CD4-positive, alpha-beta T cell (primary cell): Measurements from ENCODE around the gene TACC3. TPM values are rescaled to one million over a fixed set of nuclear protein-coding genes. Genes with fewer than 3 reads are reported as not detected.

ENCODE experiments used
- ATAC-seq: fragments of 200-7000 bp; cut with Tn5 transposase; one replicate; pipeline ENCODE4 v1.10.0; 2022; ENCODE audit warnings: mild to moderate bottlenecking; ENCODE audit not compliant: poor library complexity
- CTCF ChIA-PET: fragments of 350-600 bp; sonication (Branson Sonifier 250); formaldehyde crosslinking; loops from one replicate; lab custom pipeline; 2021; ENCODE audit warnings: antibody characterized with exemption, inconsistent platforms; lab: Charles Lee
- POLR2A ChIA-PET: fragments of 350-600 bp; sonication (Branson Sonifier 250); formaldehyde crosslinking; loops from one replicate; lab custom pipeline; 2021; ENCODE audit warnings: antibody characterized with exemption, inconsistent platforms; lab: Charles Lee
- DNase-seq, 14 experiments: peaks; one replicate each; pipeline ENCODE4 v3.0.0-alpha.2; 2013 to 2020; ENCODE audit warnings: mixed read lengths in 2 of 14
- H3K27ac ChIP-seq, 2 donors: one replicate each; pipeline versions ENCODE4 v1.5.1 to v1.7.0; 2013; ENCODE audit warnings: low read length in 2 of 2, low read depth in 1 of 2, mild to moderate bottlenecking in 1 of 2
- H3K27me3 ChIP-seq, 2 experiments: 1 replicate in 1 of 2; 2 replicates in 1 of 2; pipeline versions ENCODE4 v1.6.1 to v1.7.0; 2013; ENCODE audit warnings: low read length in 2 of 2, control low read depth in 1 of 2, mild to moderate bottlenecking in 1 of 2, moderate library complexity in 1 of 2; ENCODE audit not compliant: insufficient read depth in 2 of 2, control insufficient read depth in 1 of 2
- H3K36me3 ChIP-seq: one replicate; pipeline ENCODE4 v1.6.1; 2013; ENCODE audit warnings: low read length, control low read depth; ENCODE audit not compliant: insufficient read depth
- H3K4me1 ChIP-seq: one replicate; pipeline ENCODE4 v1.6.1; 2013; ENCODE audit warnings: low read length, control low read depth; ENCODE audit not compliant: insufficient read depth
- H3K4me3 ChIP-seq: one replicate; pipeline ENCODE4 v1.5.1; 2013; ENCODE audit warnings: mild to moderate bottlenecking, low read length, moderate library complexity
- H3K9me3 ChIP-seq, 2 experiments: 1 replicate in 1 of 2; 2 replicates in 1 of 2; pipeline versions ENCODE4 v1.6.1 to v1.7.0; 2013; ENCODE audit warnings: low read length in 2 of 2, mild to moderate bottlenecking in 2 of 2, control low read depth in 1 of 2, moderate library complexity in 1 of 2; ENCODE audit not compliant: control insufficient read depth in 1 of 2, insufficient read depth in 1 of 2
- H3K27ac Mint-ChIP-seq: one replicate; pipeline ENCODE4 v1.8.0; 2020; ENCODE audit warnings: mixed read lengths
- H3K27me3 Mint-ChIP-seq: one replicate; pipeline ENCODE4 v1.8.0; 2021; ENCODE audit warnings: mixed read lengths
- H3K36me3 Mint-ChIP-seq: one replicate; pipeline ENCODE4 v1.8.0; 2021; ENCODE audit warnings: low read depth, mixed read lengths
- H3K4me1 Mint-ChIP-seq: one replicate; pipeline ENCODE4 v1.8.0; 2021; ENCODE audit warnings: low read depth, mixed read lengths
- H3K4me3 Mint-ChIP-seq: one replicate; pipeline ENCODE4 v1.8.0; 2020; ENCODE audit warnings: mild to moderate bottlenecking, mixed read lengths
- H3K9me3 Mint-ChIP-seq: one replicate; pipeline ENCODE4 v1.8.0; 2020; ENCODE audit warnings: mixed read lengths
- CTCF ChIP-seq: fragments of 200-600 bp; IDR thresholded peaks from one replicate; pipeline ENCODE4 v1.8.0; 2022; ENCODE audit warnings: antibody characterized with exemption, mild to moderate bottlenecking
- intact Hi-C, 2 experiments: fragments of 100-400 bp; cut with DNase I in 1 of 2; cut with micrococcal nuclease in 1 of 2; formaldehyde crosslinking; loops; one replicate each; pipeline versions ENCODE4 v1.15.1 to v1.9.0; 2023 to 2025; cut with DNase I, micrococcal nuclease
- total RNA-seq, 174 experiments: library from RNA in 2 of 174; stranded (reverse) in 2 of 174; gene quantifications; one replicate each; pipeline ENCODE4 v1.2.3 and lab custom pipeline; 2021 to 2026

Gene TACC3
- total RNA-seq, 2 experiments from 2014 or later: 123 TPM

- Mint-ChIP-seq H3K4me1 (no peaks in the 10 kb centered on the region), H3K27me3 (peaks cover 11% of the 10 kb centered on the region), H3K36me3 (no peaks in the 10 kb centered on the region), H3K4me3 (no peak overlapping the region), H3K9me3 (no peaks in the 10 kb centered on the region), H3K27ac (no peak overlapping the region)
- intact Hi-C loops: no loop called here
- DNase-seq (no peak), ATAC-seq (no peak)
- no peak overlapping the region for H3K4me3 ChIP-seq
- no peak overlapping the region for H3K27ac ChIP-seq
- H3K27me3 ChIP-seq: no peaks in the 10 kb centered on the region
- TF ChIP-seq CTCF: no peak
- CTCF ChIA-PET: interaction anchor here (1.1 kb wide), 1 partner anchor 12 kb away, joined by 3 read pairs; no protein-coding TSS in a partner anchor
- no peaks in the 10 kb centered on the region for H3K36me3 ChIP-seq
- peaks cover 0 to 5% of the 10 kb centered on the region in 2 experiments for H3K9me3 ChIP-seq
- POLR2A ChIA-PET: no interaction called here
- no peaks in the 10 kb centered on the region for H3K4me1 ChIP-seq
These were observed 67.1 kb downstream of the TACC3 start for GRCh38 chr4:1788254-1788973.

- Mint-ChIP-seq H3K4me3 (no peak overlapping the region), H3K27ac (no peak overlapping the region), H3K27me3 (peaks cover 11% of the 10 kb centered on the region), H3K36me3 (no peaks in the 10 kb centered on the region), H3K4me1 (no peaks in the 10 kb centered on the region), H3K9me3 (no peaks in the 10 kb centered on the region)
- no peak for DNase-seq
- no peak overlapping the region for H3K27ac ChIP-seq
- peaks cover 0 to 6% of the 10 kb centered on the region in 2 experiments for H3K27me3 ChIP-seq
- intact Hi-C loops: no loop called here
- H3K36me3 ChIP-seq: no peaks in the 10 kb centered on the region
- H3K9me3 ChIP-seq: peaks cover 0 to 5% of the 10 kb centered on the region in 2 experiments
- ChIA-PET CTCF (no interaction called here), POLR2A (no interaction called here)
- H3K4me3 ChIP-seq: no peak overlapping the region
- no peak for TF ChIP-seq CTCF
- ATAC-seq: no peak
- H3K4me1 ChIP-seq: peaks cover 8% of the 10 kb centered on the region
These were observed 68.2 kb downstream of the TACC3 start for GRCh38 chr4:1789552-1789951.

GRCh38 chr4:1790005-1790404 is 68.7 kb downstream of the TACC3 start:
- H3K4me1 Mint-ChIP-seq: no peaks in the 10 kb centered on the region
- no peak overlapping the region for H3K27ac Mint-ChIP-seq
- intact Hi-C loops: no loop called here
- ATAC-seq: no peak
- H3K4me1 ChIP-seq: peaks cover 10% of the 10 kb centered on the region
- CTCF ChIA-PET: no interaction called here
- H3K36me3 Mint-ChIP-seq: no peaks in the 10 kb centered on the region
- H3K4me3 Mint-ChIP-seq: no peak overlapping the region
- H3K27me3 ChIP-seq: peaks cover 2 to 8% of the 10 kb centered on the region in 2 experiments
- no peak for DNase-seq
- POLR2A ChIA-PET: no interaction called here
- no peak overlapping the region for H3K4me3 ChIP-seq
- H3K27me3 Mint-ChIP-seq: peaks cover 11% of the 10 kb centered on the region
- no peak for TF ChIP-seq CTCF
- no peak overlapping the region for H3K27ac ChIP-seq
- H3K9me3 Mint-ChIP-seq: no peaks in the 10 kb centered on the region
- peaks cover 0 to 5% of the 10 kb centered on the region in 2 experiments for H3K9me3 ChIP-seq
- no peaks in the 10 kb centered on the region for H3K36me3 ChIP-seq
